Stomach (tissue), 9 donors: ENCODE results near the gene UNC80. TPM values are rescaled to one million over a fixed set of nuclear protein-coding genes. Genes with fewer than 3 reads are reported as not detected.

Source experiments
- DNase-seq, 2 donors: peaks; one replicate each; pipeline versions ENCODE4 v3.0.0 to v3.0.0-alpha.2; 2013 to 2019
- H3K27ac ChIP-seq, 5 donors: fragments of 200-600 bp in 4 of 5; sonication (generic) in 4 of 5; one replicate each; pipeline ENCODE4 v1.5.1; 2013 to 2019; ENCODE audit warnings: mild to moderate bottlenecking in 1 of 5, moderate library complexity in 1 of 5
- H3K27me3 ChIP-seq, 3 donors: fragments of 200-600 bp; sonication (generic); one replicate each; pipeline ENCODE4 v1.5.1; 2017 to 2019; ENCODE audit warnings: mixed run types in 1 of 3
- H3K36me3 ChIP-seq, 4 donors: fragments of 200-600 bp; sonication (generic); 1 replicate in 3 of 4; 2 replicates in 1 of 4; pipeline ENCODE4 v1.5.1; 2016 to 2019
- H3K4me1 ChIP-seq, 4 donors: fragments of 200-600 bp; sonication (generic); one replicate each; pipeline ENCODE4 v1.5.1; 2016 to 2019
- H3K4me3 ChIP-seq, 4 donors: fragments of 200-600 bp; sonication (generic) in 3 of 4; one replicate each; pipeline ENCODE4 v1.5.1; 2016 to 2019; ENCODE audit warnings: mild to moderate bottlenecking in 1 of 4
- H3K9me3 ChIP-seq, 4 donors: fragments of 200-600 bp; sonication (generic); one replicate each; pipeline ENCODE4 v1.5.1; 2016 to 2019
- EP300 ChIP-seq: sonication (generic); formaldehyde crosslinking; IDR thresholded peaks from one replicate; pipeline ENCODE4 v1.6.1; 2017; ENCODE audit warnings: antibody characterized with exemption
- POLR2A ChIP-seq, 4 donors: fragments of 450-650 bp; IDR thresholded peaks; one replicate each; pipeline ENCODE4 v1.6.1; 2016; ENCODE audit warnings: antibody characterized with exemption in 4 of 4, control low read depth in 2 of 4, mild to moderate bottlenecking in 1 of 4, moderate library complexity in 1 of 4
- POLR2AphosphoS5 ChIP-seq, 3 donors: sonication (generic); formaldehyde crosslinking; IDR thresholded peaks; one replicate each; pipeline ENCODE4 v1.6.1; 2016; ENCODE audit warnings: antibody characterized with exemption in 3 of 3
- WGBS, 5 donors: extraction: QIAGEN DNeasy Blood & Tissue Kit in 3 of 5; methylation state at CpG; one replicate each; pipeline versions ENCODE4 v1.1.5 to v1.1.7; 2013 to 2018; 5-methylcytosine and 5-hydroxymethylcytosine counted together
- intact Hi-C: fragments of 100-400 bp; cut with DNase I; formaldehyde crosslinking; loops from one replicate; pipeline ENCODE4 v1.15.1; 2023; ENCODE audit warnings: low total_unique reads
- polyA plus RNA-seq, 3 donors: library from polyadenylated mRNA; stranded (reverse); fragments of 200-250 nt; gene quantifications; one replicate each; pipeline ENCODE4 v1.2.3, GENCODE V29; 2013
- total RNA-seq, 5 donors: library from RNA; depleted of rRNA; stranded (reverse); fragments of >200 nt; gene quantifications; one replicate each; pipeline versions ENCODE4 v1.1.0 to v1.2.3, GENCODE V29; 2014 to 2016
- TF ChIP-seq, protein P1 (sequence below), 7 experiments: fragments of 450-650 bp in 4 of 7; fragments of 200-600 bp in 3 of 7; sonication (generic) in 3 of 7; IDR thresholded peaks; one replicate each; pipeline ENCODE4 v1.5.1; 2016 to 2019; ENCODE audit warnings: antibody characterized with exemption in 7 of 7, control low read depth in 2 of 7, mild to moderate bottlenecking in 1 of 7
- donor health status: healthy with polysubstance abuse.
- donor health status: Bipolar disorder and iron deficiency.
- donor health status: healthy.

Gene UNC80
- total and polyA plus RNA-seq, 8 donors, result 0.08 to 5.1 (median 0.29) TPM; not detected in 1

DNA sequence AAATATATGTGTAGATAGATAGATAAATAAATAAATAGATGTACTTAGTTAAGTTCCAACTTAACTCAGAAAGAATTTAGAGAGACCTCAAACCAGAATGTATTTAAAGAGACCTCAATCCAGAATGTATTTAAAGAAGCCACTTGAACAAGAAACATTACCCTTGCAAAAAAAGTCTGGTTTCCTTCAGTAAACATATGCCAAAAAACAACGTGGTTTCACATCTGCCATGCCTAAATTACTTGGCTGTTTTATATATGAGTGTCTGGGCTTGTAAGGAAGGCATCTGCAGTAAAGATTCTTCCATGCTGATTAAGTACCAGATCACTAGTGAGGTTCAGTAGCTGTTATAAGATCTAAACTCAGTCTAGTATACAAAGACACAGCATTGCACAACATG lies 201.7 kb downstream of the UNC80 start:
- DNase-seq, result peak in 1 of 2 donors; percentile 14
- WGBS, 5 donors, result 5 to 32% (median 24%) methylated on average over 1 of the region's 1 CpG
- H3K4me1 ChIP-seq, result no peaks in the 10 kb centered on the region
- H3K27ac ChIP-seq, result no peak overlapping the region
- no peaks in the 10 kb centered on the region for H3K27me3 ChIP-seq
- intact Hi-C loops, result no loop called here
- H3K36me3 ChIP-seq, result no peaks in the 10 kb centered on the region
- H3K9me3 ChIP-seq, result no peaks in the 10 kb centered on the region
- no peak overlapping the region for H3K4me3 ChIP-seq
- TF ChIP-seq POLR2A (IDR thresholded peaks at IDR 0.05) (no peak), POLR2AphosphoS5 (IDR thresholded peaks at IDR 0.05) (no peak), EP300 (no peak)
- TF ChIP-seq, protein P1, sequence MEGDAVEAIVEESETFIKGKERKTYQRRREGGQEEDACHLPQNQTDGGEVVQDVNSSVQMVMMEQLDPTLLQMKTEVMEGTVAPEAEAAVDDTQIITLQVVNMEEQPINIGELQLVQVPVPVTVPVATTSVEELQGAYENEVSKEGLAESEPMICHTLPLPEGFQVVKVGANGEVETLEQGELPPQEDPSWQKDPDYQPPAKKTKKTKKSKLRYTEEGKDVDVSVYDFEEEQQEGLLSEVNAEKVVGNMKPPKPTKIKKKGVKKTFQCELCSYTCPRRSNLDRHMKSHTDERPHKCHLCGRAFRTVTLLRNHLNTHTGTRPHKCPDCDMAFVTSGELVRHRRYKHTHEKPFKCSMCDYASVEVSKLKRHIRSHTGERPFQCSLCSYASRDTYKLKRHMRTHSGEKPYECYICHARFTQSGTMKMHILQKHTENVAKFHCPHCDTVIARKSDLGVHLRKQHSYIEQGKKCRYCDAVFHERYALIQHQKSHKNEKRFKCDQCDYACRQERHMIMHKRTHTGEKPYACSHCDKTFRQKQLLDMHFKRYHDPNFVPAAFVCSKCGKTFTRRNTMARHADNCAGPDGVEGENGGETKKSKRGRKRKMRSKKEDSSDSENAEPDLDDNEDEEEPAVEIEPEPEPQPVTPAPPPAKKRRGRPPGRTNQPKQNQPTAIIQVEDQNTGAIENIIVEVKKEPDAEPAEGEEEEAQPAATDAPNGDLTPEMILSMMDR (IDR thresholded peaks at IDR 0.05), result no peak

DNA sequence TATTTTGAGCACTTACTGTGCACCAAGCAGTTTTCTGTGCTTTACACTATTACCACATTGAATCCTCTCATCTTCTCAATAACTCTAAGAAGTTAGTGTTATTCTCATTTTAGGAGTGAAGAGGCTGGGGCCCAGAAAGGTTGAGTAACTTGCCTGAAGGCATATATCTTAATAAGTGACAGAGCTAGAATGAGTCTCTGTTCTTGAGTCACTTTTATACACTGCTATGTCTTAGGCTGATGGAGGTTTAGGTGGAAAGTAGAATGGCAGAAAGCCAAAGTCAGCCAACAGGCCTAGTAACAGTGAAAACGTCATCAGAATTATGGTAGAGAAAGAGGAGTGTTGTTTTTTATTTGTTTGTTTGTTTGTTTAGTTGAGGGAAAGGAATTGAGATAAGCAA lies 202.9 kb downstream of the UNC80 start:
- TF ChIP-seq, protein P1 (IDR thresholded peaks at IDR 0.05), result no peak
- no peak for TF ChIP-seq EP300
- TF ChIP-seq POLR2AphosphoS5 (IDR thresholded peaks at IDR 0.05), result no peak
- TF ChIP-seq POLR2A (IDR thresholded peaks at IDR 0.05), result no peak
- WGBS, 5 donors, result 36 to 64% (median 38%) methylated on average over 1 of the region's 1 CpG

DNA sequence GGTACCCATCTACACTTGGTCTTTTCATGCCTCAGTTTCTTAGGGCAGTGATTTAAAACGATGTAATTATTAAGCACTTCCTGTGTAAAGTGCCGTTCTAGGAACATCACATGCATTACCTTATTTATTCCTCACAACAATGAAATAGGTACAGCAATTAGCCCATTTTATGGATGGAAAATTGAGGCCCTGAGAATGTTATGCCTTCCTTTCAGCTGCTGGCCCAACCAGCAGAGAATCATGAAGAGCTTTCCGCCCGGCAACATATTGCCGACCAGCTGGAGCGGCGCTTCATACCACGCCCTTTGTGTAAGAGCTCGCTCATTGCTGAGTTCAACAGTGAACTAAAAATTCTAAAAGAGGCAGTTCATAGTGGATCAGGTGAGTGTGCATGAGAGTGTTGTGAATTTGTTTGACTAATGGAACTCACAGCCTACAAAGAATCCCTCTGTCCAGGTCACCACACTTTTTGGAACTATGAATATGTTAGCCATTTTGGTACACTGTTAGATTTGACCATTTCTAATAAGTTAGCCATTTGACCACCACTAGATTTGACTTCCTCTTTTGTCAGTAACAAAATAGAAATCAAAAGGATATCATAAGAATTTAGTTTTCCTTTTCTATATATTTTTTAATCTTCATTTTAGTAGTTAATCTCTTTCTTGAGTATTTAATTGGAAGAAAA lies 205.2 kb downstream of the UNC80 start:
- Histone ChIP-seq H3K27ac (no peak overlapping the region), H3K9me3 (no peaks in the 10 kb centered on the region), H3K27me3 (no peaks in the 10 kb centered on the region), H3K36me3 (no peaks in the 10 kb centered on the region), H3K4me1 (no peaks in the 10 kb centered on the region), H3K4me3 (no peak overlapping the region)
- WGBS, 5 donors, result 86 to 89% (median 87%) methylated on average over 9 of the region's 9 CpGs
- no peak for TF ChIP-seq EP300
- no peak for TF ChIP-seq POLR2A (IDR thresholded peaks at IDR 0.05)
- TF ChIP-seq, protein P1 (IDR thresholded peaks at IDR 0.05), result no peak
- TF ChIP-seq POLR2AphosphoS5 (IDR thresholded peaks at IDR 0.05), result no peak
- no peak for DNase-seq
- intact Hi-C loops, result loop anchor here (5.0 kb wide), 1 partner anchor 220 kb away; no protein-coding TSS in a partner anchor

More for the DNA sequence above, 202.9 kb downstream of the UNC80 start:
- Histone ChIP-seq H3K36me3 (no peaks in the 10 kb centered on the region), H3K9me3 (no peaks in the 10 kb centered on the region), H3K27ac (no peak overlapping the region), H3K4me1 (no peaks in the 10 kb centered on the region), H3K4me3 (no peak overlapping the region), H3K27me3 (no peaks in the 10 kb centered on the region)
- no peak for DNase-seq
- intact Hi-C loops, result no loop called here

DNA sequence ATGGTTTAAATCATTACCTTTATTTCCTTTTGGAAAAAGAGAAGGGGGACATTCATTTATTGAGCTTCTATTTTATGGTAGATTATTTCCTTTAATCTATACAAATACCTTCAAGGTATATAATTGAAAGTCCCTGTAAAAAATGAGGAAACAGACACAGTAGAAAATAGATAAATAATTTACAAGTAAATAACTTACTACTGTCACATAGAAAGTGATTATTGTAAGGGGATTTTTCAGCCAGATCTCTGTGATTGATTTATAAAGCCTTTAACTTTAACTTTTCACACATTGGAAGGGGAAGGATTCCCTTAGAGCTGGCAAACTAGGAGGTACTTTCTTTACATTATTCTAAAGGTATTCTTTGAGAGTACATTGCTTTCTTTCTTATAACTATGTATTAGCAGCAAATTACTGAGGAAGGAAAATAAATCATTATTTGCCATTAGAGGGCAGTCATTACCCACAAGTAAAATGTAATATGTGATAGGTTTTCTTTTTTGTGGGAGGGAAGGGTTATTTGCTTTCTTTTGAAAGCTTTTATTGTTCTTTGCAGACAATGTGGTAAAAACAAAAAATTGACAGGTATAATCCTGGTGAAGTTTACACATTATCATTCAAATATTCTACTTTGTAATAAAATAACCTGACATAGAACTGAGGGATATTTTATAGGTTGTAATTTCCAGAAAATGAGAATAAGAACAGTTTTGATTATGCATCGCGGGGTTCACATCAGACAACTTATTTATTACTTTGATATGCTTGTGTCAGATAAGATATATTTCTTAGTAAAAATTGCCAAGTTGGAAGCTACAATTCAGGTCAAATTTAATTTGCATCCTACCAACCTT lies 206.0 kb downstream of the UNC80 start:
- no peaks in the 10 kb centered on the region for H3K27me3 ChIP-seq
- intact Hi-C loops, result loop anchor here (5.0 kb wide), 1 partner anchor 220 kb away; no protein-coding TSS in a partner anchor
- no peak overlapping the region for H3K4me3 ChIP-seq
- H3K27ac ChIP-seq, result no peak overlapping the region
- 82 to 92% (median 88%) methylated on average over 2 of the region's 2 CpGs for WGBS, 5 donors
- H3K4me1 ChIP-seq, result no peaks in the 10 kb centered on the region
- no peaks in the 10 kb centered on the region for H3K36me3 ChIP-seq
- peak in 1 of 2 donors; percentile 68 for DNase-seq
- no peaks in the 10 kb centered on the region for H3K9me3 ChIP-seq
- TF ChIP-seq POLR2AphosphoS5 (IDR thresholded peaks at IDR 0.05), result no peak
- TF ChIP-seq POLR2A (IDR thresholded peaks at IDR 0.05), result no peak
- TF ChIP-seq, protein P1 (IDR thresholded peaks at IDR 0.05), result peak in 4 of 7 experiments; percentile 53 to 61 (median 56)
- no peak for TF ChIP-seq EP300
